Measurements from ENCODE around the gene SYCN.

GRCh38 chr19:39164289-39164688 is 39.8 kb downstream of the SYCN start:
- TF ChIP-seq CTCF (IDR thresholded peaks at IDR 0.05) (no peak), EZH2 (IDR thresholded peaks at IDR 0.05; ENCODE audit: borderline replicate concordance, insufficient read depth, low read depth, low read length, poor library complexity, severe bottlenecking) (no peak)
